GM06990 (cell line): Measurements from ENCODE around the gene PRKN.
"Not testable (repeated sequence)": the region's sequence is repeated elsewhere in the genome, so short reads cannot be mapped to it uniquely, and the experiment has no call there.

Experiments used
- DNase-seq: peaks from one replicate; pipeline ENCODE4 v3.0.0-alpha.2; 2011; ENCODE audit not compliant: insufficient read length; ENCODE audit errors: extremely low read depth
- H3K27me3 ChIP-seq: replicated peaks from 2 replicates; pipeline ENCODE4 v1.6.0; 2011; ENCODE audit warnings: low read length; ENCODE audit not compliant: control insufficient read depth, insufficient read depth
- H3K36me3 ChIP-seq: 2 replicates; pipeline ENCODE4 v1.5.1; 2011; ENCODE audit warnings: low read length; ENCODE audit not compliant: control insufficient read depth, insufficient read depth
- H3K4me3 ChIP-seq: replicated peaks from 2 replicates; pipeline ENCODE4 v1.5.1; 2011; ENCODE audit warnings: low read depth, mild to moderate bottlenecking, control low read depth, low read length
- CTCF ChIP-seq: IDR thresholded peaks from 2 replicates; pipeline ENCODE4 v1.5.1; 2011; ENCODE audit warnings: low read length, control low read depth, mild to moderate bottlenecking, inconsistent platforms; ENCODE audit not compliant: insufficient read depth, poor library complexity, severe bottlenecking

Gene PRKN

GRCh38 chr6:161830866-161831616, 896.5 kb downstream of the PRKN start:
- Histone ChIP-seq H3K36me3 (no peaks in the 10 kb centered on the region), H3K27me3 (no peaks in the 10 kb centered on the region), H3K4me3 (no peak overlapping the region)
- no peak for DNase-seq
- TF ChIP-seq CTCF, result no peak

GRCh38 chr6:161829291-161829729, 898.3 kb downstream of the PRKN start:
- Histone ChIP-seq H3K4me3 (no peak overlapping the region), H3K27me3 (no peaks in the 10 kb centered on the region), H3K36me3 (no peaks in the 10 kb centered on the region)
- no peak for TF ChIP-seq CTCF
- DNase-seq, result no peak

- no peak for TF ChIP-seq CTCF
- H3K4me3 ChIP-seq, result no peak overlapping the region
- H3K27me3 ChIP-seq, result no peaks in the 10 kb centered on the region
- no peaks in the 10 kb centered on the region for H3K36me3 ChIP-seq
- DNase-seq, result no peak
Observed at GRCh38 chr6:161828355-161828754, 899.2 kb downstream of the PRKN start.

GRCh38 chr6:161826512-161826911, 901.1 kb downstream of the PRKN start:
- no peak for DNase-seq
- Histone ChIP-seq H3K27me3 (no peaks in the 10 kb centered on the region), H3K4me3 (no peak overlapping the region), H3K36me3 (no peaks in the 10 kb centered on the region)
- no peak for TF ChIP-seq CTCF

GRCh38 chr6:161822204-161822603, 905.4 kb downstream of the PRKN start:
- not testable (repeated sequence) for H3K4me3 ChIP-seq, DNase-seq, H3K27me3 ChIP-seq, H3K36me3 ChIP-seq

GRCh38 chr6:161817881-161818280, 909.7 kb downstream of the PRKN start:
- H3K4me3 ChIP-seq, result no peak overlapping the region
- H3K27me3 ChIP-seq, result no peaks in the 10 kb centered on the region

More at GRCh38 chr6:161817881-161818280, 909.7 kb downstream of the PRKN start:
- TF ChIP-seq CTCF, result no peak
- H3K36me3 ChIP-seq, result no peaks in the 10 kb centered on the region
- no peak for DNase-seq
